Ectodermal cell (in vitro differentiated cells): ENCODE results near the gene HLF.
"Not testable (repeated sequence)": the region's sequence is repeated elsewhere in the genome, so short reads cannot be mapped to it uniquely, and the experiment has no call there.

Source experiments
- H3K27ac ChIP-seq: 2 replicates; pipeline ENCODE4 v1.7.0; 2013; ENCODE audit warnings: mild to moderate bottlenecking, low read depth, low read length; ENCODE audit not compliant: insufficient read depth, poor library complexity, severe bottlenecking
- H3K27me3 ChIP-seq: 2 replicates; pipeline ENCODE4 v1.7.0; 2013; ENCODE audit warnings: mild to moderate bottlenecking, low read length; ENCODE audit not compliant: insufficient read depth, control insufficient read depth, poor library complexity, severe bottlenecking
- H3K36me3 ChIP-seq: one replicate; pipeline ENCODE4 v1.7.0; 2013; ENCODE audit warnings: low read length; ENCODE audit not compliant: control insufficient read depth, insufficient read depth
- H3K4me1 ChIP-seq: one replicate; pipeline ENCODE4 v1.7.0; 2013; ENCODE audit warnings: low read length; ENCODE audit not compliant: control insufficient read depth, insufficient read depth
- H3K4me3 ChIP-seq: 2 replicates; pipeline ENCODE4 v1.7.0; 2013; ENCODE audit warnings: low read depth, low read length, control low read depth; ENCODE audit not compliant: insufficient read depth
- H3K9me3 ChIP-seq: 2 replicates; pipeline ENCODE4 v1.7.0; 2013; ENCODE audit warnings: mild to moderate bottlenecking, low read length, moderate library complexity; ENCODE audit not compliant: control insufficient read depth
- WGBS, 2 experiments: methylation state at CpG; one replicate each; pipeline ENCODE4 v1.1.7; 2013; ENCODE audit warnings: missing lambda C conversion rate in 2 of 2; 5-methylcytosine and 5-hydroxymethylcytosine counted together

The HLF gene

DNA sequence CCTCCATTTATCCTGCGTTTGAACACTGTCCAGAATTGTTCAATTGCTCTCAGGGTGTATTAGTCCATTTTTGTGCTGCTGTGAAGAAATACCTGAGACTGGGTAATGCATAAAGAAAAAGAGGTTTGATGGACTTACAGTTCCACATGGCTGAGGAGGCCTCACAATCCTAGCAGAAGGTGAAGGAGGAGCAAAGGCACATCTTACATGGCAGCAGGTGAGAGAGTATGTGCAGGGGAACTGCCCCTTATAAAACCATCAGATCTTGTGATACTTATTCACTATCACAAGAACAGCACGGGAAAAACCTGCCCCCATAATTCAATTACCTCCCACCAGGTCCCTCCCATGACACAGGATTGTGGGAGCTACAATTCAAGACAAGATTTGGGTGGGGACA is 63.8 kb downstream of the HLF start:
- WGBS, 2 experiments = 88 to 95% methylated on average over 2 of the region's 2 CpGs

DNA sequence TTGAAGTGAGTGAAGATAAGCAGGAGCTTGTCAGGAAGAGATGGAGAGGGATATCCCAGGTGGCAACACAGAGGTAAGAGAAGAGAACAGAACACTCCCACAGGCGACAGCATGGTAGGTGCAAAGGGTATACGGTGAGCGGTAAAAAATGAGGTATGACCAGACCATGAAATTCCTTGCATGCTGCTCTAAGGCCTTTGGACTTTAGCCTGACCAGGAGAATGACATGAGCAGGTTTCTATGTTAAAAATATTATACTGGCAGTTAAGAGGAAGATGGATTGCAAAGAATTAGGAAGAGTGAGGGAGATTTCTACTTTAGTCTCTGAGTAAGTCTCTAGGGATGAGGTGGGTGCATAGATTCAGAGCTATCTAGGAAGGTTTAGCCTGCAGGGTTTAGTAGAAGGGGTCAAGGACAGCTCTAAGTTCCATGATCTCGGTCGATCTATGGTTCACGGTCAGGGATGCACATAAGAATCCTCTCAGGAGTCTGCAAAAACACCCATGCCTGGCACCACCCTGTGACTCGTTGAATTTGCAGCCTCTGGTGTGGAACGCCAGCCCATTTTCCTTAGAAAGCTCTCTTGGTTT is 65.7 kb downstream of the HLF start:
- H3K4me1 ChIP-seq = peaks cover 7% of the 10 kb centered on the region
- H3K27ac ChIP-seq = no peak overlapping the region
- 94 to 96% methylated on average over 8 of the region's 8 CpGs for WGBS, 2 experiments
- H3K36me3 ChIP-seq = no peaks in the 10 kb centered on the region
- no peak overlapping the region for H3K4me3 ChIP-seq
- no peaks in the 10 kb centered on the region for H3K27me3 ChIP-seq
- no peaks in the 10 kb centered on the region for H3K9me3 ChIP-seq

More for the DNA sequence above, 63.8 kb downstream of the HLF start:
- not testable (repeated sequence) for H3K4me1 ChIP-seq, H3K4me3 ChIP-seq, H3K9me3 ChIP-seq, H3K27me3 ChIP-seq, H3K36me3 ChIP-seq, H3K27ac ChIP-seq

DNA sequence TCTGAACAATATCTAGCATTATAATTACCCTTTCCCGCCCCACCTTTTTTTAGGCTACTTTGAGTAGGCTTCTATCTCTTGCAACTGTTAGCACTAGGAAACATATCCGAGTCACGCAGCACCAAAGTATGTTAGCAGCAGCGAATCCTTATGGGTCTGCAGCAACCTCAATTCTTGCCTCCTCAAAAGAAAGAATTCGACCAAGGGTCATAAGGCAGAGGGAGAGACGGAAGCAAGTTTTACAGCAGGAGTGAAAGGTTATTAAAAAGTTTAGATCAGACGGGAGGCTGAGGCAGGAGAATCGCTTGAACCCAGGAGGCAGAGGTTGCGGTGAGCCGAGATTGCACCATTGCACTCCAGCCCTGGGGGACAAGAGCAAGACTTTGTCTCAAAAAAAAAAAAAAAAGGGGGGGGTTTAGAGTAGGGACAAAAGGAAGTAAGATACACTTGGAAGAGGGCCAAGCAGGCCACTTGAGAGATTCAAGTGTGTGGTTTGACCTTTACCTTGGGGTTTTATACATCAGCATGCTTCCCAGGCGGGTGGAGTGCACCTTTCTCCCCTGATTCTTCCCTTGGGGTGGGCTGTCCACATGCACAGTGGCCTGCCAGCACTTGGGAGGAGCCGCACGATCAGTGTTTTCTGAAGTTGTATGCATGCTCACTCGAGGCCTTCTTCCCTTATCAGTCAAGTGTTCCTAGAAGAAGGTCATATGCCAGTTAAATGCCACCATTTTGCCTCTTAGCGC is 67.7 kb downstream of the HLF start:
- 88 to 90% methylated on average over 15 of the region's 15 CpGs for WGBS, 2 experiments
- Histone ChIP-seq H3K36me3 (no peaks in the 10 kb centered on the region), H3K4me1 (peaks cover 14% of the 10 kb centered on the region), H3K4me3 (no peak overlapping the region), H3K27ac (no peak overlapping the region), H3K27me3 (no peaks in the 10 kb centered on the region), H3K9me3 (no peaks in the 10 kb centered on the region)

DNA sequence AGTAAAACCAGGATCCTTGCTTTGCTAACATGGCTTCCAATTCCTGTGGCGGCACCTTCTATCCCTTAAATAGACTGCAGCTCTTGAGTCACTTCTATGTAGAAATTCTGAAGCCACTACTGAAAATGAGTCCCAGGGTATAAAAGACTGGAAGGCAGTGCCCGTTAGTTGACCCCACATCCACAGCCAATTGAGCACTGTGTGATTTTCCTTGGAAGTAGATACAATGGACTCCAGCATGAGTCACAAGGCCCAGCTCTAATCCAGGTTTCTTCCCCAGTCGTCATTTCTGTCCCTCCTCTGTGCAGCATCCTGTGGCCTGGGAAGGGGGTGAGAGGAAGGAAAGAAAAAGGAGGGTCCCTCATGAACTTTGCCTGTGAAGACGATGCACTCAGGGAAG is 69.5 kb downstream of the HLF start:
- WGBS, 2 experiments = 84 to 86% methylated on average over 4 of the region's 4 CpGs
- Histone ChIP-seq H3K27ac (no peak overlapping the region), H3K27me3 (no peaks in the 10 kb centered on the region), H3K36me3 (no peaks in the 10 kb centered on the region), H3K4me1 (peaks cover 14% of the 10 kb centered on the region), H3K4me3 (no peak overlapping the region), H3K9me3 (no peaks in the 10 kb centered on the region)

- peaks cover 14% of the 10 kb centered on the region for H3K4me1 ChIP-seq
- no peak overlapping the region for H3K4me3 ChIP-seq
- H3K36me3 ChIP-seq = no peaks in the 10 kb centered on the region
- no peaks in the 10 kb centered on the region for H3K27me3 ChIP-seq
- 29% methylated on average over 5 of the region's 6 CpGs for WGBS, 2 experiments
- no peak overlapping the region for H3K27ac ChIP-seq
- H3K9me3 ChIP-seq = no peaks in the 10 kb centered on the region
Measured at GRCh38 chr17:55334881-55335540, 70.3 kb downstream of the HLF start.

DNA sequence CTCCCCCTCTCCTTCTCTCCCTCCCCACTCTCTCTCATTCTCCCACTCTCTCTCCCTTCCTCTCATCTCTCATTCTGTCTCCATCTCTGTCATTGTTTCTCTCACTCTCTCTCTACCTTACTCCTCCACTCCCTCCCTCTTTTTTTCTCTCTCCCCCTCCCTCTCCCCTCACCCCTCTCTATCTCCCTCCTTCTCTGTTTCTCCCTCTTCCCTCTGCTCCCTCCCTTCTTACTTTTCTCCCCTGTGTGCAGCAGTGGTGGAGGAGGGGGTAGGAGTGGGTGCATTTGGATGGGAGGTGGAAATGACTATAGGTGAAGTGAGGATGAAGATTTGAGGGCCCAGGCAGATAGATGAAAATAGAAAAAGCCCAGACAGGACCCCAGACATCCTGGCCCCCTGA is 70.9 kb downstream of the HLF start:
- H3K27me3 ChIP-seq = no peaks in the 10 kb centered on the region

DNA sequence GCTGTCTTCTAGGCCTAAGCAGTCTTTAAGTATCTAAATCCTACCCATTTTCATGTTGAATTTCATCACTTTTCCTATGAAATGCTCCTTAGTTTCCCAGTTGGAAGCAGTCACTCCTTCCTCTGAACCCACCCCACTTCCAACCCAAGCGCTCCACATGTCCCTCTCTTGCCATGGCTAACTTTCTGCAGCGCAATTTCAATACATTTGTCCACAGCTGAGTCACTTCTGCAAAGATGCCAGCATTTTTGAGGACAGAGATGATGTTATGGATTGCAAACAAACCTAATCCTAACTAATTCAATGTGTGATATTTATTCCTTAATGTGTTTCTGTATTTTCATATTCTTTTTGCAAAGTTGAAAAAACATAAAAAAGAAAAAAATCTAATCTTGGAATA is 71.7 kb downstream of the HLF start:
- no peaks in the 10 kb centered on the region for H3K36me3 ChIP-seq
- H3K27ac ChIP-seq = no peak overlapping the region
- H3K4me3 ChIP-seq = no peak overlapping the region
- H3K9me3 ChIP-seq = no peaks in the 10 kb centered on the region
- 96 to 97% methylated on average over 2 of the region's 2 CpGs for WGBS, 2 experiments
- H3K27me3 ChIP-seq = no peaks in the 10 kb centered on the region
- peaks cover 14% of the 10 kb centered on the region for H3K4me1 ChIP-seq

More for the DNA sequence above, 70.9 kb downstream of the HLF start:
- H3K4me1 ChIP-seq = peaks cover 14% of the 10 kb centered on the region
- H3K9me3 ChIP-seq = no peaks in the 10 kb centered on the region
- H3K4me3 ChIP-seq = no peak overlapping the region
- no peak overlapping the region for H3K27ac ChIP-seq
- H3K36me3 ChIP-seq = no peaks in the 10 kb centered on the region

DNA sequence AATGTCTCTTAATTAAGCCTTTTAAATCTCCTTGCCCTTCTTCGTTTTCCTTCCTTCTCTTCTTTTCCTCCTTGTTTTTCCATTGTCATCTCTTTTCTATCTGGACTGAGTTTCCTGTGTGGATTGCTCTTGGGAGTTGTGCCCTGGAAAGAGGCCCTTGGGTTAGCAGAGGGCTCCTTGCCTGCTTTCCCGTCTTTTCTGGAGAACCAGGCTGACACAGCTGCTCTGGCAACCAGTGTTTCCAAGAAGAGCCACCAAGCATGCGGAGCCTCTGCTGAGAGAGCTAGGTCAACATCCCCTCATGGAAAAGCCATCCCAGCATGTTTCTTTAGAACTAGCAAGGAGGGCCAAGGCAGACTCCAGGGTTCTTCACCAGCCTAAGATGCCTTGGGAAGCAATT is 75.4 kb downstream of the HLF start:
- H3K4me1 ChIP-seq = peaks cover 9% of the 10 kb centered on the region
- no peaks in the 10 kb centered on the region for H3K27me3 ChIP-seq
- no peak overlapping the region for H3K27ac ChIP-seq
- WGBS, 2 experiments = 93 to 96% methylated on average over 3 of the region's 3 CpGs
- no peak overlapping the region for H3K4me3 ChIP-seq
- H3K9me3 ChIP-seq = no peaks in the 10 kb centered on the region
- H3K36me3 ChIP-seq = no peaks in the 10 kb centered on the region

- Histone ChIP-seq H3K9me3 (no peaks in the 10 kb centered on the region), H3K36me3 (no peaks in the 10 kb centered on the region), H3K4me1 (peaks cover 4% of the 10 kb centered on the region), H3K27ac (no peak overlapping the region), H3K4me3 (no peak overlapping the region), H3K27me3 (no peaks in the 10 kb centered on the region)
- 94 to 97% methylated on average over 3 of the region's 3 CpGs for WGBS, 2 experiments
Measured at GRCh38 chr17:55340686-55341085, 75.9 kb downstream of the HLF start.

GRCh38 chr17:55341432-55341831 is 76.7 kb downstream of the HLF start:
- H3K27ac ChIP-seq = no peak overlapping the region
- H3K27me3 ChIP-seq = no peaks in the 10 kb centered on the region
- H3K4me3 ChIP-seq = no peak overlapping the region
- 97 to 99% methylated on average over 4 to 5 of the region's 5 CpGs for WGBS, 2 experiments
- no peaks in the 10 kb centered on the region for H3K9me3 ChIP-seq
- H3K4me1 ChIP-seq = no peaks in the 10 kb centered on the region
- H3K36me3 ChIP-seq = no peaks in the 10 kb centered on the region
